Natural killer cell (primary cell): ENCODE results near the gene CHD6. TPM values are rescaled to one million over a fixed set of nuclear protein-coding genes. Genes with fewer than 3 reads are reported as not detected.

Experiments used
- ATAC-seq, 3 donors: fragments of 150-1000 bp in 2 of 3; fragments of 200-7000 bp in 1 of 3; cut with Tn5 transposase; 1 replicate in 1 of 3; 2 replicates in 2 of 3; pipeline ENCODE4 v1.10.0; 2021; ENCODE audit warnings: mild to moderate bottlenecking in 2 of 3, moderate library complexity in 2 of 3
- DNase-seq, 2 donors: peaks; one replicate each; pipeline versions ENCODE4 v3.0.0 to v3.0.0-alpha.2; 2013 to 2021; ENCODE audit warnings: mixed read lengths in 1 of 2
- H3K27ac ChIP-seq: one replicate; pipeline ENCODE4 v1.5.1; 2013; ENCODE audit warnings: mild to moderate bottlenecking, low read length
- H3K27me3 ChIP-seq: one replicate; pipeline ENCODE4 v1.6.1; 2013; ENCODE audit warnings: low read length; ENCODE audit not compliant: control insufficient read depth, insufficient read depth
- H3K36me3 ChIP-seq: one replicate; pipeline ENCODE4 v1.6.1; 2013; ENCODE audit warnings: low read length; ENCODE audit not compliant: control insufficient read depth, insufficient read depth
- H3K4me1 ChIP-seq: one replicate; pipeline ENCODE4 v1.6.1; 2013; ENCODE audit warnings: low read length; ENCODE audit not compliant: control insufficient read depth, insufficient read depth
- H3K4me3 ChIP-seq: one replicate; pipeline ENCODE4 v1.5.1; 2013; ENCODE audit warnings: low read length
- H3K9me3 ChIP-seq: one replicate; pipeline ENCODE4 v1.6.1; 2013; ENCODE audit warnings: low read length; ENCODE audit not compliant: control insufficient read depth, insufficient read depth
- H3K27ac Mint-ChIP-seq, 2 donors: one replicate each; pipeline ENCODE4 v1.8.0; 2022; ENCODE audit warnings: mild to moderate bottlenecking in 2 of 2, mixed read lengths in 2 of 2, moderate library complexity in 1 of 2
- H3K27me3 Mint-ChIP-seq, 2 donors: one replicate each; pipeline ENCODE4 v1.8.0; 2022; ENCODE audit warnings: low read depth in 2 of 2, mixed read lengths in 2 of 2
- H3K36me3 Mint-ChIP-seq: one replicate; pipeline ENCODE4 v1.8.0; 2022; ENCODE audit warnings: mixed read lengths
- H3K4me1 Mint-ChIP-seq, 2 donors: one replicate each; pipeline ENCODE4 v1.8.0; 2022; ENCODE audit warnings: mixed read lengths in 2 of 2
- H3K4me3 Mint-ChIP-seq: one replicate; pipeline ENCODE4 v1.8.0; 2022; ENCODE audit warnings: mild to moderate bottlenecking, moderate library complexity, mixed read lengths
- H3K9me3 Mint-ChIP-seq, 2 donors: one replicate each; pipeline ENCODE4 v1.8.0; 2022; ENCODE audit warnings: mixed read lengths in 2 of 2
- WGBS: methylation state at CpG from one replicate; pipeline ENCODE4 v1.1.7; 2013; ENCODE audit warnings: missing lambda C conversion rate; ENCODE audit not compliant: insufficient coverage; 5-methylcytosine and 5-hydroxymethylcytosine counted together
- intact Hi-C: fragments of 100-400 bp; cut with micrococcal nuclease; formaldehyde crosslinking; loops from one replicate; pipeline ENCODE4 v1.14.2; 2022
- total RNA-seq, 4 donors: library from RNA; stranded (reverse); fragments of 120-200 nt in 1 of 4; gene quantifications; one replicate each; pipeline versions ENCODE4 v1.2.3 to v1.2.4, GENCODE V29; 2013 to 2022
- TF ChIP-seq, protein P1 (sequence below): fragments of 200-600 bp; IDR thresholded peaks from one replicate; pipeline ENCODE4 v1.8.0; 2022; ENCODE audit warnings: antibody characterized with exemption

The CHD6 gene
- total RNA-seq, 3 donors from 2014 or later (not counting 1 experiment from before 2014, with no cell fraction given), result 82.8 to 96.6 (median 90.4) TPM

DNA sequence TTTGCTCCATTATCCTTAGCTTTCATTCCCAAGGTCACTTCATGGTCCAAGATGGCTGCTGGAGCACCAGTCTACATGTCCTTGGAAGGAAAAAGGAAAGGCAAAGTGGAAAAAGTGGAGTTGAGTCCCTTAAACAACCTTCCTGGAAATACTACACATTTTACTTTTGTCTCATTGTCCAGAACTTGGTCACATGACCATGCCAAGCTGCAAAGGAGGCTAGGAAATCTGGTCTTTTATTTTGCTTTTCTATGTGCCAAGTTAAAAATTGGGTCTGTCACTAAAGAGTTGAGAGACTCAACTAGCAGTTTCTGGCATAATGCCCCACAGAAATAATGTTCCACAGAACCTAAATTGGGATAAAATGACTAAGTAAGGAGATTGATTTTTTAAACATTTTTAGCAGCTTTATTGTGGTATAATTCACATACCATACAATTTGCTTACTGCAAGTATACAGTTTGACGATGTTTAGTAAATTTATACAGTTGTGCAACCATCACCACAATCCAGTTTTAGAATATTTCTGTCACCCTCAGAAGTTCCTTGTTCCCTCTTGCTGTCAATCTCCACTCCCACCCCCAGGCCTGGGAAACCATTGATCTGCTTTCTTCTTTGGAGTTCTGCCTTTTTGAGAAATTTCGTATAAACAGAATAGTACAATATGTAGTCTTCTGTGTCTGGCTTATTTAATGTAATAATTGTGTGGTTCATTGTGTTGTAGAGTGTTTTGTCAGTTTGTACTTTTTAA lies 5.6 kb upstream of the CHD6 start:
- whole genome bisulfite sequencing, result 86% methylated on average over 1 of the region's 2 CpGs
- Mint-ChIP-seq H3K36me3 (no peaks in the 10 kb centered on the region), H3K4me1 (peaks cover 0 to 4% of the 10 kb centered on the region in 2 donors), H3K27me3 (peaks cover 6 to 8% of the 10 kb centered on the region in 2 donors), H3K9me3 (no peaks in the 10 kb centered on the region), H3K27ac (no peak overlapping the region), H3K4me3 (no peak overlapping the region)
- peaks cover 3% of the 10 kb centered on the region for H3K4me1 ChIP-seq
- H3K4me3 ChIP-seq, result no peak overlapping the region
- TF ChIP-seq, protein P1, sequence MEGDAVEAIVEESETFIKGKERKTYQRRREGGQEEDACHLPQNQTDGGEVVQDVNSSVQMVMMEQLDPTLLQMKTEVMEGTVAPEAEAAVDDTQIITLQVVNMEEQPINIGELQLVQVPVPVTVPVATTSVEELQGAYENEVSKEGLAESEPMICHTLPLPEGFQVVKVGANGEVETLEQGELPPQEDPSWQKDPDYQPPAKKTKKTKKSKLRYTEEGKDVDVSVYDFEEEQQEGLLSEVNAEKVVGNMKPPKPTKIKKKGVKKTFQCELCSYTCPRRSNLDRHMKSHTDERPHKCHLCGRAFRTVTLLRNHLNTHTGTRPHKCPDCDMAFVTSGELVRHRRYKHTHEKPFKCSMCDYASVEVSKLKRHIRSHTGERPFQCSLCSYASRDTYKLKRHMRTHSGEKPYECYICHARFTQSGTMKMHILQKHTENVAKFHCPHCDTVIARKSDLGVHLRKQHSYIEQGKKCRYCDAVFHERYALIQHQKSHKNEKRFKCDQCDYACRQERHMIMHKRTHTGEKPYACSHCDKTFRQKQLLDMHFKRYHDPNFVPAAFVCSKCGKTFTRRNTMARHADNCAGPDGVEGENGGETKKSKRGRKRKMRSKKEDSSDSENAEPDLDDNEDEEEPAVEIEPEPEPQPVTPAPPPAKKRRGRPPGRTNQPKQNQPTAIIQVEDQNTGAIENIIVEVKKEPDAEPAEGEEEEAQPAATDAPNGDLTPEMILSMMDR, result no peak
- H3K9me3 ChIP-seq, result no peaks in the 10 kb centered on the region
- no peak for ATAC-seq
- H3K27ac ChIP-seq, result no peak overlapping the region
- no peaks in the 10 kb centered on the region for H3K27me3 ChIP-seq
- intact Hi-C loops, result no loop called here
- DNase-seq, result no peak
- no peaks in the 10 kb centered on the region for H3K36me3 ChIP-seq

DNA sequence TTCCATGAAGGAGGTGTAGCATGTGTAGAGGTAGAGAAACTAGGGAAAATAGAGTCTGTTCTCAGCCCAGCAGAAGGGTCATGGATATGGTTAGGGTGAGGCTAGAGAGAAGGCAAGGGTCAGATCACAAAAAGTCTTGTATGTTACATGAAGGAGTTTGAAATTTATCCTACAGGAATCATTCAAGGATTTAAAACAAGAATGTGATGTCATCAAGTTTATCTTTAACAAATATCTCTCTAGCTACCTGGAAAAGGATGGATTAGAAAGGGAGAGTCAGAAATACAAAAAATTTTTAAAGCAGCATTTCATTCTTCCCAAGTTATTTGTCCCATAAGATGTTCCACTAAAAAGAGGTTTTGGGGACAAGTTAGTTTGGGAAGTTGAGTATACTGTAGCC lies 4.4 kb upstream of the CHD6 start:
- Histone ChIP-seq H3K36me3 (no peaks in the 10 kb centered on the region), H3K27ac (no peak overlapping the region), H3K4me1 (peaks cover 4% of the 10 kb centered on the region), H3K9me3 (no peaks in the 10 kb centered on the region), H3K27me3 (no peaks in the 10 kb centered on the region), H3K4me3 (no peak overlapping the region)
- no peaks in the 10 kb centered on the region for H3K9me3 Mint-ChIP-seq
- H3K27ac Mint-ChIP-seq, result no peak overlapping the region
- peaks cover 2 to 5% of the 10 kb centered on the region in 2 donors for H3K27me3 Mint-ChIP-seq
- no peak overlapping the region for H3K4me3 Mint-ChIP-seq
- ATAC-seq (no peak), DNase-seq (no peak)
- TF ChIP-seq, protein P1, result no peak
- H3K4me1 Mint-ChIP-seq, result peaks cover 0 to 6% of the 10 kb centered on the region in 2 donors
- intact Hi-C loops, result no loop called here
- no peaks in the 10 kb centered on the region for H3K36me3 Mint-ChIP-seq

DNA sequence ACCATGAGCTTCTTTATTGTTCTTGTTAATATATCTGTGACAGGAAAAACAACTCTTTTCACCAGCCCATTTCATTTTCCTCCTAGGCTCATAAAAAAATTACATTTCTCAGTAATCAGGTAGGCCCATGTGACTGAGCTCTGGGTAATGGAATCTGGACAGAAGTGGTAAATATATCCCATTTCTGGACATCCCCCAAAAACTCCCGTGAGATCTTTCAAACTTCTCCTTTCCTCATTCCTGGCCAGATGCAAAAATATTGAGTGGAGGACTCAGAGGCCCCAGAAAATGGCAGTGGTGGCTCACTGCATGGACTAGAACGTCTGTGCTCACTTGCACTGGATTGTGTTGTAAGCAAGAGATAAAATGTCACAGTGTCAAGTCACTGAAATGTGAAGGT lies 3.8 kb upstream of the CHD6 start:
- H3K4me1 Mint-ChIP-seq, result peaks cover 6 to 12% of the 10 kb centered on the region in 2 donors
- no peak overlapping the region for H3K4me3 Mint-ChIP-seq
- TF ChIP-seq, protein P1, result no peak
- H3K4me1 ChIP-seq, result peaks cover 10% of the 10 kb centered on the region
- DNase-seq (no peak), ATAC-seq (no peak)
- no peaks in the 10 kb centered on the region for H3K27me3 ChIP-seq
- H3K27ac Mint-ChIP-seq, result no peak overlapping the region
- H3K27me3 Mint-ChIP-seq, result peaks cover 0 to 5% of the 10 kb centered on the region in 2 donors
- no peaks in the 10 kb centered on the region for H3K36me3 ChIP-seq
- H3K36me3 Mint-ChIP-seq, result no peaks in the 10 kb centered on the region
- intact Hi-C loops, result no loop called here
- no peak overlapping the region for H3K27ac ChIP-seq
- no peaks in the 10 kb centered on the region for H3K9me3 Mint-ChIP-seq
- no peaks in the 10 kb centered on the region for H3K9me3 ChIP-seq
- H3K4me3 ChIP-seq, result no peak overlapping the region
- 74% methylated on average over 1 of the region's 2 CpGs for WGBS

DNA sequence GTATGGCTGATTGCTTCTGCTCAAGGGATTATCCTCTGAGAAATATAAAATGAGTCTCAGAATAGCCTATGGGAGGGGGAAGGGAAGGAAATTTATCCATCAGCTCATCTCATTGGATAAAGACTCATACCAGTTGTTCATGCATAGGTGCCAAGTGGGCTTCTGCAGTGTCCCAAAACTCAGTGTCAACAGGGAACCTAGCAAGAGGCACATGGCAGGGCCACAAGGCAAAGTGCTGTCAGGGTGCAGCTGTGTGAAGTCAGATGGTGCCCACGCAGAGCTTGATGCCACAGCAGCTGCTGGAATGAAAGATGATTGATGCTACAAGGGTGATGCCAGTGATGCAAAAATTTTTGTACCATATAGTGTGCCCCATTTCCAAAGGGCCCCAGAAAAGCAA lies 3.2 kb upstream of the CHD6 start:
- no peak overlapping the region for H3K27ac Mint-ChIP-seq
- intact Hi-C loops, result no loop called here

More for the DNA sequence above, 3.2 kb upstream of the CHD6 start:
- ATAC-seq, result no peak
- Mint-ChIP-seq H3K9me3 (no peaks in the 10 kb centered on the region), H3K27me3 (peaks cover 0 to 5% of the 10 kb centered on the region in 2 donors), H3K4me1 (peaks cover 11 to 17% of the 10 kb centered on the region in 2 donors), H3K36me3 (no peaks in the 10 kb centered on the region), H3K4me3 (no peak overlapping the region)
- TF ChIP-seq, protein P1, result no peak
- Histone ChIP-seq H3K27ac (no peak overlapping the region), H3K9me3 (no peaks in the 10 kb centered on the region), H3K27me3 (no peaks in the 10 kb centered on the region), H3K4me3 (no peak overlapping the region), H3K4me1 (peaks cover 14% of the 10 kb centered on the region), H3K36me3 (no peaks in the 10 kb centered on the region)
- no peak for DNase-seq
- 89% methylated on average over 1 of the region's 1 CpG for WGBS
